ENCODE measurements around the gene EXOSC10.

GRCh38 chr1:11130406-11130805 lies 30.7 kb upstream of the EXOSC10 start:
- TF ChIP-seq CTCF (conservative IDR thresholded peaks at IDR 0.05; ENCODE audit: low read depth, low read length) (no peak), BHLHE40 (IDR thresholded peaks at IDR 0.05; ENCODE audit: low read depth, low read length) (no peak), RCOR1 (IDR thresholded peaks at IDR 0.05; ENCODE audit: insufficient replicate concordance, low read length) (no peak), POLR2A (IDR thresholded peaks at IDR 0.05; ENCODE audit: low read depth, low read length) (no peak), USF2 (IDR thresholded peaks at IDR 0.05; ENCODE audit: low read depth, low read length) (no peak), ELK1 (IDR thresholded peaks at IDR 0.05; ENCODE audit: borderline replicate concordance, low read depth, low read length) (no peak), SMC3 (IDR thresholded peaks at IDR 0.05; ENCODE audit: low read depth, low read length) (no peak), MXI1 (IDR thresholded peaks at IDR 0.05; ENCODE audit: borderline replicate concordance, low read depth, low read length) (no peak), RFX5 (IDR thresholded peaks at IDR 0.05; ENCODE audit: low read depth, low read length) (no peak), MAFK (IDR thresholded peaks at IDR 0.05; ENCODE audit: low read depth, low read length) (no peak), CEBPB (IDR thresholded peaks at IDR 0.05; ENCODE audit: low read depth, low read length) (no peak), NFE2L2 (IDR thresholded peaks at IDR 0.05; ENCODE audit: low read depth, low read length) (no peak)

All from IMR-90 (cell line).